Activated naive CD4-positive, alpha-beta T cell treated with anti-CD3 and anti-CD28 coated beads, Interleukin-2, amount 50 U/mL, for 24 hours (primary cell): ENCODE measurements around the gene GBP4.
"Not testable (repeated sequence)": the region's sequence is repeated elsewhere in the genome, so short reads cannot be mapped to it uniquely, and the experiment has no call there.

ENCODE experiments used
- H3K27ac Mint-ChIP-seq: one replicate; pipeline ENCODE4 v1.8.0; 2021; ENCODE audit warnings: mild to moderate bottlenecking, mixed read lengths
- H3K27me3 Mint-ChIP-seq: one replicate; pipeline ENCODE4 v1.8.0; 2021; ENCODE audit warnings: mixed read lengths
- H3K36me3 Mint-ChIP-seq: one replicate; pipeline ENCODE4 v1.8.0; 2021; ENCODE audit warnings: mixed read lengths
- H3K4me1 Mint-ChIP-seq: one replicate; pipeline ENCODE4 v1.8.0; 2021; ENCODE audit warnings: mixed read lengths
- H3K4me3 Mint-ChIP-seq: one replicate; pipeline ENCODE4 v1.8.0; 2021; ENCODE audit warnings: mild to moderate bottlenecking, mixed read lengths
- H3K9me3 Mint-ChIP-seq: one replicate; pipeline ENCODE4 v1.8.0; 2021; ENCODE audit warnings: mixed read lengths

The GBP4 gene, protein sequence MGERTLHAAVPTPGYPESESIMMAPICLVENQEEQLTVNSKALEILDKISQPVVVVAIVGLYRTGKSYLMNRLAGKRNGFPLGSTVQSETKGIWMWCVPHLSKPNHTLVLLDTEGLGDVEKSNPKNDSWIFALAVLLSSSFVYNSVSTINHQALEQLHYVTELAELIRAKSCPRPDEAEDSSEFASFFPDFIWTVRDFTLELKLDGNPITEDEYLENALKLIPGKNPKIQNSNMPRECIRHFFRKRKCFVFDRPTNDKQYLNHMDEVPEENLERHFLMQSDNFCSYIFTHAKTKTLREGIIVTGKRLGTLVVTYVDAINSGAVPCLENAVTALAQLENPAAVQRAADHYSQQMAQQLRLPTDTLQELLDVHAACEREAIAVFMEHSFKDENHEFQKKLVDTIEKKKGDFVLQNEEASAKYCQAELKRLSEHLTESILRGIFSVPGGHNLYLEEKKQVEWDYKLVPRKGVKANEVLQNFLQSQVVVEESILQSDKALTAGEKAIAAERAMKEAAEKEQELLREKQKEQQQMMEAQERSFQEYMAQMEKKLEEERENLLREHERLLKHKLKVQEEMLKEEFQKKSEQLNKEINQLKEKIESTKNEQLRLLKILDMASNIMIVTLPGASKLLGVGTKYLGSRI

DNA sequence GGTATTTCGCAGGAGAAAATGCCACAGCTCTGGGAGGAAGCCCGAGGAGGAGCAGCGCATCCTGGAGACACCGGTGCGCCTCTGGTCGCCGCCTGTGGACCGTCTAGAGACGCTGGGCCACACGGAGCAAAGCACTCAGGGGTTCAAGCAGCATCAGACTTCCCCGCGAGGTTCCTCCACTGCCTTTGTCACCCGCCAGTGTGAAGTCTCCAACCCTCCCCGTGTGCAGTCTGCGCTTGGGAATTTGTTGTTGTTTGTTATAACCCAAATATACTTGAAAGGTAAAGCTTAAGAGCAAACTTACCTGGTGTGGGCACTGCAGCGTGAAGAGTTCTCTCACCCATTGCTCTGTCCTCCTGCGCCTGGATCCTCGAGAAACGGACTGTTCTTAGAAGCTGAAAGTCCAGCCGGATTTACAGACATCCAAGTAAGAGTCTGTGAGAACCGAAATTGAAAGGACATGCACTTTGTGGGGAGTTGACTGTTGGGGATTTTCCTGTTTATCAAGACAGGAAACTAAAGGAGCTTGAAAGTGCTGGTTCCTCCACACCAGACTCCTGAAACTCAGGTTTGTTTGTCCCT, at the start of gene GBP4:
GBP4 (minus strand) TSS at position 452 of the 582 bp plus-strand sequence; CDS start at position 344, 108 bp downstream.
- Mint-ChIP-seq H3K27me3 (no peaks in the 10 kb centered on the region), H3K4me1 (peaks cover 68% of the 10 kb centered on the region), H3K36me3 (peaks cover 33% of the 10 kb centered on the region), H3K27ac (peak within 1 kb of the TSS; percentile 99), H3K4me3 (peak within 1 kb of the TSS; percentile 92), H3K9me3 (peaks cover 6% of the 10 kb centered on the region)

DNA sequence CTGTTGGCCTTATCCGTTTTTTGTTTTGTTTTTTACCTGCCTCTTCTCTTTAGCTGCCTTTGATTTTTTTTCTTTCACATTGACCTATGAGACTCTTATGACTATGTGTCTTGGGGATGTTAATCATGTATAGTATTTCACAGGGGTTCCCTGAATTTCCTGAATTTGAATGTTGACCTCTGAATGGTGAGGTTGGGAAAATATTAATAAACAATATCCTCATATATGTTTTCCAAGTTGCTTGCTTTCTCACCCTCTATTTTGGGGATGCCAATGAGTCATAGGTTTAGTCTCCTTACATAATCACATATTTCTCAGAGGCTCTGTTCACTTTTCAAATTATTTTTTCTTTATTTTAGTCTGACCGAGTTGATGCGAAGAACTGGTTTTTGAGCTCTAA, 44.3 kb upstream of the GBP4 start:
- H3K27me3 Mint-ChIP-seq: no peaks in the 10 kb centered on the region
- no peak overlapping the region for H3K27ac Mint-ChIP-seq
- H3K9me3 Mint-ChIP-seq: peaks cover 10% of the 10 kb centered on the region
- H3K4me3 Mint-ChIP-seq: no peak overlapping the region
- H3K4me1 Mint-ChIP-seq: peaks cover 31% of the 10 kb centered on the region
- peaks cover 32% of the 10 kb centered on the region for H3K36me3 Mint-ChIP-seq

DNA sequence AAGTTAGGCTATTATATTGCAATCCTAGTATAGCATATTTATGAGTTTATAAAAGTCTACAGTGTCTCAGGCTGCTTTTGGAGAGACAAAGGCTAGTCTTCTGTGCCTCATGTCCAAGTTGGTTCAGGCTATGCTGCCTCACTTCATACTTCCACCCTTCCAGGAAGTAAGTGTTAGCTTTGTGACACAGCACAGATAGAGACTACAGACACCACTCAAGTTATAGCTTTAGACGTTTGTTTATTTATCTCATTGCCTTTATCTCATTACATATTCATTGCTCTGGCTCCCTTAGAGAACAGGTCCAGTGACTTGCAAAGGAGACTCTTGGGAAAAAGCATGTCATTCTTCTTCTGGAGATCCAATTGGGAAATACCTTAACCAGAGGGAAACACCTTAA, 22.6 kb upstream of the GBP4 start:
- no peak overlapping the region for H3K4me3 Mint-ChIP-seq
- H3K36me3 Mint-ChIP-seq: peaks cover 11% of the 10 kb centered on the region
- no peaks in the 10 kb centered on the region for H3K4me1 Mint-ChIP-seq
- H3K27ac Mint-ChIP-seq: no peak overlapping the region
- peaks cover 6% of the 10 kb centered on the region for H3K9me3 Mint-ChIP-seq
- no peaks in the 10 kb centered on the region for H3K27me3 Mint-ChIP-seq

DNA sequence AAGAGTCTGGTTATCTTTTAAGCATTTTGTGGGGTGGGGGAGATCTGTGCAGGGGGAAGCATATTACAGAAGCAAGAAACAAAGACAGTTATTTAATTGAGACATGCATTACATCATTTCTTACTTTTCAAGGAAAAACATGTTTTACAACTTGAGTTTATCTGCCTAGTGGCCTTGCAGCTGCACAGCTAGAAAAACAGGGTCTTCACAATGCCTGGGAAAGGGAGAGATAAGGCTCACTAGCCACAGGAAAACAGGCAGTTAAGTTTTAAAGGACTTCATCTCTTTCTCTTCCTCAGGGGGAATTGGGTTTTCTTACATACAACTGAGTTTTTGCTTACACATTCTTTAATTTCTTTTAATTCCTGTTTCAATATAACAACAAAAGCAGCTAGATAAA, 21.1 kb upstream of the GBP4 start:
- H3K27ac Mint-ChIP-seq, H3K27me3 Mint-ChIP-seq, H3K4me3 Mint-ChIP-seq, H3K9me3 Mint-ChIP-seq, H3K36me3 Mint-ChIP-seq, H3K4me1 Mint-ChIP-seq: not testable (repeated sequence)

DNA sequence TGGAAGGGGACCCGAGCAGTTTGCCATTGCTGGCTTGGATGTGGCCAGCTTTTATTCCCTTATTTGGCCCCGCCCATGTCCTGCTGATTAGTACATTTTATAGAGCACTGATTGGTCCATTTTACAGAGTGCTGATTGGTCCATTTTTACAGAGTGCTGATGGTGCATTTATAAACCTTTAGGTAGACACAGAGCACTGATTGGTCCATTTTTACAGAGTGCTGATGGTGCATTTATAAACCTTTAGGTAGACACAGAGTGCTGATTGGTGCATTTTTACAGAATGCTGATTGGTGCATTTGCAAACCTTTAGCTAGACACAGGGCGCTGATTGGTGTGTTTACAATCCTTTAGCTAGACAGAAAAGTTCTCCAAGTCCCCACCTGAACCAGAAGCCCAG, 20.2 kb upstream of the GBP4 start:
- not testable (repeated sequence) for H3K9me3 Mint-ChIP-seq, H3K4me1 Mint-ChIP-seq

DNA sequence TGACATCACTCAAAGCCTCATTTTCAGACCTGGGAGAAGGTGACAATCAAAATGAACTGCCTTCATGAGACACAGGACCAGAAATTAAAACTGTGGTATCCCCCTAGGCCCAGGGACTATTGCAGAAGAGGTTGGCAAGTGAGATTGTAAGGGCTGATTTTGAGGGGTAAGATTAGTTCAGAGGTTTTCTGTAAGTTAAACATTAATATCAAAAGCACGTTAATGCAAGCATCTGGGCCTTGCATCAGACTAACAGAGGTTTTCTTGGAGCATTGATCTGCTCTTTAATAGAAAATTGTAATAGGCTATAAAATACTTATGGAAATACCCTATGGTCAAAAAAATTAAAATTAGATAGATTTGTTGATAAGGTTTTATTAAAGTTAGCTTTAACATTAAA, 14.6 kb upstream of the GBP4 start:
- H3K9me3 Mint-ChIP-seq: no peaks in the 10 kb centered on the region
- H3K4me1 Mint-ChIP-seq: no peaks in the 10 kb centered on the region
- H3K36me3 Mint-ChIP-seq: peaks cover 13% of the 10 kb centered on the region
- no peak overlapping the region for H3K27ac Mint-ChIP-seq
- no peaks in the 10 kb centered on the region for H3K27me3 Mint-ChIP-seq
- H3K4me3 Mint-ChIP-seq: no peak overlapping the region

More for the DNA sequence above, 20.2 kb upstream of the GBP4 start:
- not testable (repeated sequence) for H3K27me3 Mint-ChIP-seq, H3K27ac Mint-ChIP-seq, H3K36me3 Mint-ChIP-seq, H3K4me3 Mint-ChIP-seq

DNA sequence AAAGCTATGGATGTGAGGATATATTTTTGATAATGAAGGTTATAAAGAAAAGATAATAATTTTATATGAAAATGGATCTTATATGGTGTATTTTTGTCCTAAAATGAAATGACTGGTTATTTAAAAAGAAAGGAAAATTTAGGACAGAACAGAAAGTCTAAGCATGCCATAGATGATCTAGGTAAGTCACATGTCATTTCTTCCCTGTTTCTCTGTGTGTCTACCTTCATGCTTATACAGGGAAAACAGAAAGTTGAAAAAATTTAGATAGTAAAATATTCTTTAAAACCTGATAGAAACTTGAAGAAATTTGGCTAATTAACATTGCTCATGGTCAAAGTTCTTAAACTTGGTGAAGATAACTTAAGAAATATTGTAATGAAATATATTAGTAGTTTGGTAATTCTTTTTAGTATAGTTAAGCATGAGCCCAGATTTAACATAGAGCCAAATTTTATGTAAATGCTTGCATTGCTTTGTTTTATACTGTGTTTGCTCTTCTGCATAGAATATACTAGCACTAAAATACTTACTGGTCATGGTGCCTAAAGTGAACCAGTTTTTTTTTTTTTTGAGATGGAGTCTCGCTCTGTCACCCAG, 12.4 kb upstream of the GBP4 start:
- Mint-ChIP-seq H3K36me3 (peaks cover 15% of the 10 kb centered on the region), H3K27me3 (no peaks in the 10 kb centered on the region), H3K4me3 (no peak overlapping the region), H3K27ac (no peak overlapping the region), H3K4me1 (no peaks in the 10 kb centered on the region), H3K9me3 (peaks cover 5% of the 10 kb centered on the region)

DNA sequence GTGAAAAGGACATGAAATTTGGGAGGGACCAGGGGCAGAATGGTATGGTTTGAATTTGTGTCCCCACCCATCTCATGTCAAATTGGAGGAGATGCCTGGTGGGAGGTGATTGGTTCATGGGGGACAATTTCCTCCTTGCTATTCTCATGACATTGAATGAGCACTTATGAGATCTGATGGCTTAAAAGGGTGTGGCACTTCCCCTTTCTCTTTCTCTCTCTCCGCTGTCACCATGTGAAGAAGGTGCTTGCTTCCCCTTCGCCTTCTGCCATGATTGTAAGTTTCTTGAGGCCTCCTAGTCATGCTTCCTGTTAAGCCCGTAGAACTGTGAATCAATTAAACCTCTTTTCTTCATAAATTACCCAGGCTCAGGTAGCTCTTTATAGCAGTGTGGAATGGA, 7.6 kb upstream of the GBP4 start:
- Mint-ChIP-seq H3K4me3 (no peak overlapping the region), H3K36me3 (peaks cover 34% of the 10 kb centered on the region), H3K27ac (no peak overlapping the region), H3K27me3 (no peaks in the 10 kb centered on the region), H3K4me1 (peaks cover 30% of the 10 kb centered on the region), H3K9me3 (peaks cover 11% of the 10 kb centered on the region)

DNA sequence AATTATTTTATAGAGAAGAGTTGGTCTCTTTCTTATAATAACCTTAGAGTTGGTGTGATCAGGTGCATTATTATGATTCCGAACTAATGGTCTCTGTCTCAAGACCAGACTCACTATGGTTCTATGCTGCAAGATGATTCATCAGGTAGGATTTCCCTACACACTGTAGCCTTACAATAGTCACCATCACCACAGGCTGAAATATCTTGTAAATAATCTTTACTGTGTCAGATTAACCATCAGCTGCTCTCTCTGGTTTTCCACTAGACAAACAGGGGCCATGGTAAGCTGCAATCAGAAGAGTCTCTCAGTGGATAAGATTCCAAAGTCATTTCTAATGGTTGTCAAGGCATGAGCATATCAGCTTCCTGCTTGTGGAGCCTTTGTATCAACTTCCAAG, 4.4 kb upstream of the GBP4 start:
- H3K27me3 Mint-ChIP-seq: no peaks in the 10 kb centered on the region
- H3K4me1 Mint-ChIP-seq: peaks cover 41% of the 10 kb centered on the region
- H3K4me3 Mint-ChIP-seq: no peak overlapping the region
- H3K36me3 Mint-ChIP-seq: peaks cover 28% of the 10 kb centered on the region
- peak overlapping the region; percentile 79 for H3K27ac Mint-ChIP-seq
- peaks cover 11% of the 10 kb centered on the region for H3K9me3 Mint-ChIP-seq

DNA sequence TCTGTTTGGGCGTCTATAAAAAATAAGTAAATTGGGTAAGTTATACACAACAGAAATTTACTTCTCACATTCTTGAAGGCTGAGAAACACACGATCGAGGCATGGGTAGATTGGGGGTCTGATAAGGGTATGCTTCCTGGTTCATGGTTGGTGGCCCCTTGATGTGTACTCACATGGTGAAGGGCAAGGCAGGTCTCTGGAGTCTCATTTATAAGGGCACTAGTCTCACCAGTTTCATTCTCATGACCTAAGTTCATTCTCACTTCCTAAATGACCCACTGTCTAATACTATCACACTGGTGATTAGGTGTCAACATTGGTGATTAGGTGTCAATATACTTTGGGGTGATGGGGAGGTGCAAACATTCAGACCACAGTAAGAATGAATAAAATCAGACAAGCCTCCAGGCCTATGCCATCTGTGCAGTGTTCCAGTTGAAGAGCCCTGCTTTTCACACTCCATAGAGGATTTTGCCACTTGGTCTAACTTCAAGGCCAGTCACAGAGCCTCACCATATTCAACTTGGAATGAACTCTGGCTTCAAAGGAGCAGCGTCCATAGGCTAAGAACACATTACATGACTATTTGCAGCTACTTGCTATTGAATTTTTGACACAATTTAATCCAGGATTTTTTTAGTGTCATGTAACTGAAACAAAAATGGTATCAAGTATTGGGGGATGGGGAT, 2.5 kb upstream of the GBP4 start:
- Mint-ChIP-seq H3K9me3 (peaks cover 6% of the 10 kb centered on the region), H3K4me3 (peak overlapping the region; percentile 92), H3K27me3 (no peaks in the 10 kb centered on the region), H3K27ac (peak overlapping the region; percentile 99), H3K36me3 (peaks cover 30% of the 10 kb centered on the region), H3K4me1 (peaks cover 51% of the 10 kb centered on the region)

DNA sequence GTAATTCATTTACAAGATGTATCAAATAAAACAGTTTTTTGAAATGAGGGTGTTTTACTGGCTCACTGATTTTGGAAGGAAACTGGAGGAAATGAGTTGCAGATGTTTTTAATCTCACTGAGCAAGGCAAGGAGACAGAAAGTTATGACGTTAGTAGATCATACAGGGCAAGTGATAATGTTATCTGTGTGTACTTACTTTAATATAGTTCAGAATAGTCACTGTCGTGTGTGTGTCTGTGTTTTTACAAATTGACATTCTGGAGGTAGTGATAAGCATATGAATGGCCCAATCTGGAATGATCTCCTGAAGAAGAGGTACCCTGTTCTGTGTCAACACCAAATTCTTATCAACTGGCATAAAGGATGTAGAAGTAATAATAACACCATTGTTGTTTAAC, 1.9 kb upstream of the GBP4 start:
- Mint-ChIP-seq H3K27me3 (no peaks in the 10 kb centered on the region), H3K36me3 (peaks cover 31% of the 10 kb centered on the region), H3K4me3 (peak overlapping the region; percentile 92), H3K4me1 (peaks cover 57% of the 10 kb centered on the region), H3K27ac (peak overlapping the region; percentile 99), H3K9me3 (peaks cover 6% of the 10 kb centered on the region)

DNA sequence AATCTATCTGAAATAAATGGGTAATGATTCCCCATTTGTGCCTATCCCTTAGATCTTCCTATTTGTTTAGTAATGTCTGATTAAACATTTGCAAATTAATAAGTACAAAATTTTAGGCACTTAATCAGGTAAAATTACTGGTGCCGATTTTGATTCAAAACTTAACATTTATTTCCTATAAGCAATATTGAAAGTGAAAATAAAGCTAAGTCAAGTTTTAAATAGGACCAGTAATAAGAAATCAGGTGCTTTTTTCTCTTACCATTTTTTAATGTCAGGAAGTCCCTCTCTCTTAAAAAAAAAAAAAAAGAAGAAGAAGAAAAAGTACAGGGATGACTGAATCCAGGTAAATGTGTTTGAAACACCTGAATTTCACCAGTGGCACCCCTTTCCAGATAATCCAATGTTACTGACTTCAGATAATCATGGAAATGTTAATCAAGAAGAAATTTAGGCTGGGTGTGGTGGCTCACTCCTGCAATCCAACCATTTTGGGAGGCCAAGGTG, 836 bp upstream of the GBP4 start:
- peak overlapping the region; percentile 92 for H3K4me3 Mint-ChIP-seq
- peaks cover 36% of the 10 kb centered on the region for H3K36me3 Mint-ChIP-seq
- peaks cover 6% of the 10 kb centered on the region for H3K9me3 Mint-ChIP-seq
- H3K27ac Mint-ChIP-seq: peak overlapping the region; percentile 99
- no peaks in the 10 kb centered on the region for H3K27me3 Mint-ChIP-seq
- peaks cover 68% of the 10 kb centered on the region for H3K4me1 Mint-ChIP-seq

DNA sequence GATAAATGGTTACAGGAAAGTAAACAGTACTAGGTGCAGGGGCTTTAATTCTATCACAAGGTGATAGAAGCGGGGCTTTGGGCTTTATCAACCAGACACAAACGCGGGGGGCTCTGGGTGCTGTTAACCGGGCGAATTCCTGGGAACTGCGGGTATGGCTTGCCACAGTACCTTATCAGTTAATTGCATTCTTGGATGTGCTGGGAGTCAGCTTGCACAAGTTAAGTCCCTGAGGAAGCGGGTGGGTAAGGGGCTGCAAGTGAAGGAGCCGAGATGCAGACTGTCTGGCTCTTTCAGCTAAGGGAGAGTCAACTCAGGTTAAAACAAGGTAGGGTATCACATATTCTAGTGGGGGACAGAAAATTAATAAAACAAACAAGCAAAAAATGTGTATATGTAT, 661 bp downstream of the GBP4 start:
- Mint-ChIP-seq H3K4me3 (peak overlapping the region; percentile 92), H3K4me1 (peaks cover 68% of the 10 kb centered on the region), H3K27me3 (no peaks in the 10 kb centered on the region), H3K9me3 (peaks cover 6% of the 10 kb centered on the region), H3K27ac (peak overlapping the region; percentile 99), H3K36me3 (peaks cover 32% of the 10 kb centered on the region)

DNA sequence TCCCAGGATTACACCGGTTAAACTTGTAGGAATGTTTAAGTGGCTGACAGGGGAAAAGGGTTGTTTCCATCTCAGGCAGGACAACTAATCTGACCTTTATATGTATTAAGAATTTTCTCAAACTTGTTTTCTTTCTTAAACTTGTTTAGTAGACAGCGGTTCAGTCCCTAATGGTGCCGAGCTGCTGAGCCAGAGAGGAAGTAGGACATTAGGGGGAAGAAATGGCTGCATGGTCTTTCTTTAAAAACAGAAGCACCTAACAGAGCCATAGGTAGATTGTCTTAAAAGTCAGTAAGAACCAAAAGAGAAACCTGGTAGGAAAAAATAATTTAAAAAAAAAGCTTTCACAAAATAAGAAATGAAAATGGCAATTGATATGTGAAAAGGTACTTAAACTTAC, 3.3 kb downstream of the GBP4 start:
- H3K4me3 Mint-ChIP-seq: peak overlapping the region; percentile 89

DNA sequence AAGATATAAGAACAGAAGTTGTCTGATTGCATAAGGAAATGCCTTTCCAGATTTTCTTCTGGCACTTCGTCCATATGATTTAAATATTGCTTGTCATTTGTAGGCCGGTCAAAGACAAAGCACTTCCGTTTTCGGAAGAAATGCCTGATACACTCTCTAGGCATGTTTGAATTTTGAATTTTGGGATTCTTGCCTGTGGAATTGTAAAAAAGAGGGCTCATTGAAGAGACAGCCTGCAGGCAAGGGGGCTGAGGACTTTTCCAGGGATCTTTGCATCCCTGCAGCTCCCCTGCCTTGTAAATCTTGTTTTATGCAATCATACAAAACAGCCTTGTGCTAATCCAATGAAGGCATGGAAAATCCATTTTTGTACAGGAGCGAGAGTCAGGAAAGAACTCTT, 7.4 kb downstream of the GBP4 start:
- peak overlapping the region; percentile 21 for H3K4me3 Mint-ChIP-seq
- no peaks in the 10 kb centered on the region for H3K27me3 Mint-ChIP-seq
- peaks cover 53% of the 10 kb centered on the region for H3K36me3 Mint-ChIP-seq
- no peaks in the 10 kb centered on the region for H3K9me3 Mint-ChIP-seq
- peak overlapping the region; percentile 57 for H3K27ac Mint-ChIP-seq
- H3K4me1 Mint-ChIP-seq: peaks cover 76% of the 10 kb centered on the region

More for the DNA sequence above, 3.3 kb downstream of the GBP4 start:
- H3K36me3 Mint-ChIP-seq: peaks cover 37% of the 10 kb centered on the region
- H3K27me3 Mint-ChIP-seq: no peaks in the 10 kb centered on the region
- peak overlapping the region; percentile 90 for H3K27ac Mint-ChIP-seq
- H3K4me1 Mint-ChIP-seq: peaks cover 63% of the 10 kb centered on the region
- H3K9me3 Mint-ChIP-seq: no peaks in the 10 kb centered on the region
